Measurements from ENCODE around the gene SNAP29.

SNAP29 gene

DNA sequence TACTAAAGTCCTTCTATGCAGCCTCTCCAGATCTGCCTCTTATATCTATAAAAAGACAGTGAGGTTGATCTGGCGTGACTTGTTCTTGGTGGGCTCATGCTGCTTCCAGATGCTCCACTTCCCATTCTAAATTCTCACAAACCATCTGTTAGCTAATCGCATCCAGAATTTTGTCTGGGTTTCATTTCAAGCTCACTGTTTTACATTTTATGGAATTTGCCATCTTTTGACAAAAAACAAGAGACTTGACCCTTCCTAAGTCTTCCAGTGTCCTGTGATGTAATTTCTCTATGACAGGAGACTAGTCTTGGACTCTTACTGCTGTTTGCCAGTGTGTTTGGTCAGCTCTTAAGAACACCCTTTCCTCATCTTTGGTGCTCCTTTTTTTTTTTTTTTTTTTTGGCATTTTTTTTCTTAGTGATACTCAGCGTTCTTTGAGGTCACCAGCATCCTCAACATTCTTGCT, 81.4 kb downstream of the SNAP29 start:
- H3K9me3 ChIP-seq (replicated peaks; ENCODE audit: low read length): no peaks in the 10 kb centered on the region
- no peak overlapping the region for H3K4me2 ChIP-seq (ENCODE audit: low read length)
- no peaks in the 10 kb centered on the region for H3K36me3 ChIP-seq (ENCODE audit: insufficient read depth, low read length)
- H3K9ac ChIP-seq (ENCODE audit: low read depth, low read length): no peak overlapping the region
- peaks cover 7% of the 10 kb centered on the region for H3K4me1 ChIP-seq (ENCODE audit: control insufficient read depth, insufficient read depth, low read length)
- H3K4me3 ChIP-seq (ENCODE audit: low read length): no peak overlapping the region
- H3K27me3 ChIP-seq (ENCODE audit: control insufficient read depth, insufficient read depth, low read length): no peaks in the 10 kb centered on the region

Data from skeletal muscle satellite cell (primary cell).